Nephron progenitor cell (in vitro differentiated cells): ENCODE measurements around the gene FBXO31.

Experiments used
- DNase-seq: peaks from one replicate; pipeline ENCODE4 v3.0.0; 2021
- H3K27ac Mint-ChIP-seq: 2 replicates; pipeline ENCODE4 v1.8.0; 2021; ENCODE audit warnings: mild to moderate bottlenecking, moderate library complexity, mixed read lengths
- H3K27me3 Mint-ChIP-seq: 2 replicates; pipeline ENCODE4 v1.8.0; 2021; ENCODE audit warnings: mild to moderate bottlenecking, low read depth, mixed read lengths; ENCODE audit not compliant: poor library complexity
- H3K36me3 Mint-ChIP-seq: 2 replicates; pipeline ENCODE4 v1.8.0; 2021; ENCODE audit warnings: low read depth, mixed read lengths
- H3K4me1 Mint-ChIP-seq: 2 replicates; pipeline ENCODE4 v1.8.0; 2021; ENCODE audit warnings: mixed read lengths
- H3K4me3 Mint-ChIP-seq: 2 replicates; pipeline ENCODE4 v1.8.0; 2021; ENCODE audit warnings: mild to moderate bottlenecking, moderate library complexity, mixed read lengths
- H3K9me3 Mint-ChIP-seq: 2 replicates; pipeline ENCODE4 v1.8.0; 2021; ENCODE audit warnings: mild to moderate bottlenecking, moderate library complexity, mixed read lengths
- TF ChIP-seq, protein P1 (sequence below): fragments of 200-600 bp; sonication (generic); IDR thresholded peaks from 2 replicates; pipeline ENCODE4 v1.5.0; 2021; ENCODE audit warnings: antibody characterized with exemption

FBXO31 gene

GRCh38 chr16:87320510-87321227 lies 62.9 kb downstream of the FBXO31 start:
- H3K27me3 Mint-ChIP-seq, result peaks cover 3% of the 10 kb centered on the region
- peaks cover 33% of the 10 kb centered on the region for H3K4me1 Mint-ChIP-seq
- H3K4me3 Mint-ChIP-seq, result no peak overlapping the region
- no peaks in the 10 kb centered on the region for H3K9me3 Mint-ChIP-seq
- TF ChIP-seq, protein P1, sequence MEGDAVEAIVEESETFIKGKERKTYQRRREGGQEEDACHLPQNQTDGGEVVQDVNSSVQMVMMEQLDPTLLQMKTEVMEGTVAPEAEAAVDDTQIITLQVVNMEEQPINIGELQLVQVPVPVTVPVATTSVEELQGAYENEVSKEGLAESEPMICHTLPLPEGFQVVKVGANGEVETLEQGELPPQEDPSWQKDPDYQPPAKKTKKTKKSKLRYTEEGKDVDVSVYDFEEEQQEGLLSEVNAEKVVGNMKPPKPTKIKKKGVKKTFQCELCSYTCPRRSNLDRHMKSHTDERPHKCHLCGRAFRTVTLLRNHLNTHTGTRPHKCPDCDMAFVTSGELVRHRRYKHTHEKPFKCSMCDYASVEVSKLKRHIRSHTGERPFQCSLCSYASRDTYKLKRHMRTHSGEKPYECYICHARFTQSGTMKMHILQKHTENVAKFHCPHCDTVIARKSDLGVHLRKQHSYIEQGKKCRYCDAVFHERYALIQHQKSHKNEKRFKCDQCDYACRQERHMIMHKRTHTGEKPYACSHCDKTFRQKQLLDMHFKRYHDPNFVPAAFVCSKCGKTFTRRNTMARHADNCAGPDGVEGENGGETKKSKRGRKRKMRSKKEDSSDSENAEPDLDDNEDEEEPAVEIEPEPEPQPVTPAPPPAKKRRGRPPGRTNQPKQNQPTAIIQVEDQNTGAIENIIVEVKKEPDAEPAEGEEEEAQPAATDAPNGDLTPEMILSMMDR, result no peak
- no peaks in the 10 kb centered on the region for H3K36me3 Mint-ChIP-seq
- no peak overlapping the region for H3K27ac Mint-ChIP-seq
- no peak for DNase-seq

- no peaks in the 10 kb centered on the region for H3K9me3 Mint-ChIP-seq
- H3K36me3 Mint-ChIP-seq, result no peaks in the 10 kb centered on the region
- TF ChIP-seq, protein P1, result no peak
- DNase-seq, result no peak
- H3K4me1 Mint-ChIP-seq, result peaks cover 36% of the 10 kb centered on the region
- H3K27ac Mint-ChIP-seq, result no peak overlapping the region
- peaks cover 3% of the 10 kb centered on the region for H3K27me3 Mint-ChIP-seq
- no peak overlapping the region for H3K4me3 Mint-ChIP-seq
Observed at GRCh38 chr16:87319997-87320491, 63.5 kb downstream of the FBXO31 start.

- DNase-seq, result no peak
- Mint-ChIP-seq H3K4me1 (peaks cover 36% of the 10 kb centered on the region), H3K9me3 (no peaks in the 10 kb centered on the region), H3K36me3 (no peaks in the 10 kb centered on the region), H3K27me3 (peaks cover 3% of the 10 kb centered on the region), H3K27ac (no peak overlapping the region), H3K4me3 (peak overlapping the region; percentile 94)
- TF ChIP-seq, protein P1, result no peak
Observed at GRCh38 chr16:87319011-87319410, 64.6 kb downstream of the FBXO31 start.

DNA sequence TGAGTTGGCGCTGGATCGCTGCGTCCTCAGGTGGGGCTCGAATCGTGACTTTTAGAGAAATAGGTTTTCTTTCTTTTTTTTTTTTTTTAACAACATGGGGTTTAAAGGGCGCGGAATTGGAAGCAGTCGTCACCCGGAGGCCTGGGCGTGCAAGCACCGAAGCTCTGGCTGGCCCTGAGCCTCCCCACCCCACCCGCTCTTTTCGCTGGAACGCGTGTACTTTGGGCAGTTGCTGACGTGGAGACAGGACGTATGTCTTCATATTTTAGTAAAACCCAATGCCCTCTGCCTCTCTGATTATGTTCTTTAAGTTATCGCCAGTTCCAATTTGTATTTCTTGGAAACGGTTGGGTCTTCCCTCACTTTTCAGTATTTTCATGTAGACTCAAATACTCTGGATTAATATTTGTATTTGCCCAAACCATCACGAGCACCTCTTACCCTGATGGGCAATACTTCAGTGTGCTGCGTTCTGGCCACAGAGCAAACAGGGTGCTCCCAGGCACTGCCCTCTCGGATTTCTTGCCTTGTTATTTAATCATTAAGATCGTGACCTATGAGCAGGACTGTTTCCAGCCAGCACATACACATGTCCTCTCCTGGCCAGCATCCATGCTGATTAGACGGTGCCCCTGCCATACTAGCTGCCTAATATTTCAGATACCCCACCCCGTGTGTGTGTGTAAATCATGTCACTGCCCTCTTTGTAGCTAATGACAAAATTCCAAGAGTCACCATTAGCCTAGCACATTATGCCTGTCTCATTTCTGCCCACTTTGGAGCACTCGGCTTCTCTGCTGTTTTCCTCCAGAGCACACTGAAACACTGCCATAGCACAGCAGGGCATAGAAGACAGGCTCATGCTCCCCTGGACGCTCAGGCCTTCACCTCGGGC lies 65.6 kb downstream of the FBXO31 start:
- TF ChIP-seq, protein P1, result no peak
- peaks cover 3% of the 10 kb centered on the region for H3K27me3 Mint-ChIP-seq
- H3K4me3 Mint-ChIP-seq, result peak overlapping the region; percentile 94
- H3K27ac Mint-ChIP-seq, result peak overlapping the region; percentile 98
- peak; percentile 43 for DNase-seq
- no peaks in the 10 kb centered on the region for H3K36me3 Mint-ChIP-seq
- no peaks in the 10 kb centered on the region for H3K9me3 Mint-ChIP-seq
- H3K4me1 Mint-ChIP-seq, result peaks cover 36% of the 10 kb centered on the region

DNA sequence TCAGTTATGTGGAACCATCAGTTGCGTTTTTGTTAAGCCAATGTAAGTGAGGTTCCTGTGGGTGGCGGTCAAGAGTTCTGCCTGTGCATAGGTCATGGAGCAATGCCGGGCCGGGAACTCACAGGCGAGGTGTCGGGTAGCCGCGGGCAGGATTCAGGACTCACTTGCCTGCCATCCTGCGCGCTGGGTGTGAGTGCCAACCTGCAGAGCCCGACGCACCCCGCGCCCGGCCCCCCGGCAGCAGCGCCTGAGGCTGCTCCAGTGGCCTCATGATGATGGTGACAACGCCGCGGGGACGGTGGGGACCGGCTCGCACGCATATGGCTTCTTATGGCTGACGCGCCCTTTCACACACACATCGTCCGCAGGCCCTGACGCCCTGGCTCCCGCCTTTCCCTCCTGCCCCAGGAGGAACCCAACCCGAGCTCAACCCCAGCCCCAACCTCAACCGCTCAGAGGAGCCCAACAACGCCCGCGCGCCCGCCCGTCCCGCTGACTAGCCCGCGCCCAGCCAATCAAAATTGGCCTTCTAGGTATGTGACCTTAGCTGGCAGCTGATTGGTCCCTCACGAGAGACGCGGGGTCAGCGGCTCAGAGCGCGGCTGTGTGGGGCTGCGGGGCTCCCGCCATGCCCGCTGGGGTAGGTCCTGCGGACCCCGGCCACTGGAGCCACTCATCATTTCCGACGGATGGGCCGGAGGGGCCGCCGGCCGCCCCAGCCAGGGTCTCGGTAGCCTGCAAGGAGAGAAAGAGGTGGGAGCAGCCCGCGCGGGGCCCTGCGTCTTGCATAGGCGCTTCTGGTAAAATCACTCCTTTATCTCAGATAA lies 66.4 kb downstream of the FBXO31 start, which contains the start of gene C16orf95:
Gene C16orf95 (minus strand): TSS at position 470 of the 827 bp plus-strand sequence. CDS start 150 bp downstream, at position 320.
- H3K4me3 Mint-ChIP-seq, result peak within 1 kb of the TSS; percentile 94
- TF ChIP-seq, protein P1, result peak; percentile 33
- peaks cover 37% of the 10 kb centered on the region for H3K4me1 Mint-ChIP-seq
- peak within 1 kb of the TSS; percentile 98 for H3K27ac Mint-ChIP-seq
- peak; percentile 97 for DNase-seq
- H3K27me3 Mint-ChIP-seq, result peaks cover 3% of the 10 kb centered on the region
- H3K9me3 Mint-ChIP-seq, result no peaks in the 10 kb centered on the region
- H3K36me3 Mint-ChIP-seq, result no peaks in the 10 kb centered on the region
